GM19452 (cell line): ENCODE data around the gene SSRP1.
A peak's percentile ranks its signal among the peaks of the same experiment; 100 is the strongest.
"Not testable (repeated sequence)": the region's sequence is repeated elsewhere in the genome, so short reads cannot be mapped to it uniquely, and the experiment has no call there.

ENCODE experiments used
- ATAC-seq: cut with Tn5 transposase; IDR thresholded peaks from one replicate; pipeline ENCODE4 v1.9.1; 2021; ENCODE audit not compliant: unreplicated experiment

SSRP1 gene

DNA sequence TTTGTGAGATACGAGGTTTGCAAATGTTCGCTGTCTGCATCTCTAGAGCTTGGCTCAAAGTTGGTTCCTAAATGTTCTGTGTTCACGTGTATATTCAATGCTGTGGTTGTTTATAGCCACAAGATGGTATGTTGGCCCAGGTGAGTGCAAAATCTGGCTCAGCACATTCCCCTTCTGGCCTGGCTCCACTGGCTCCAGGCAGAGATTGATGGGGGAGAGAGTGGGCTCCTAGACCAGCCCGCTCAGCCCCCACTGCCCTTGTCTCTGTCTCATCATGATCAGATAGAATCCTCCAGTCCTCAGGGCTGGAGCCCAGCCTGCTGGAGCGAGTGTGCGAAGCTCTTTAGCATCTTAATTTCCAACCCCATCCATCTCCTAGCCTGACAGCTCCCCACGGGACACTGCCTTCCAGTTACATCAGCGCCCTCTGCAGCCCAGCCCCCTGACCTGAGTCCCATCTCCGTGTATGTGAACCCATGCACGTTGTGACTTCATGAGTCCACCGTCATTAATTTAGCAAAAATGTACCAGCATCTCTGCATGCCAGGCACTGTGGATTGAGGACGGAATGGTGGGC lies 4.4 kb upstream of the SSRP1 start:
- ATAC-seq, result no peak

DNA sequence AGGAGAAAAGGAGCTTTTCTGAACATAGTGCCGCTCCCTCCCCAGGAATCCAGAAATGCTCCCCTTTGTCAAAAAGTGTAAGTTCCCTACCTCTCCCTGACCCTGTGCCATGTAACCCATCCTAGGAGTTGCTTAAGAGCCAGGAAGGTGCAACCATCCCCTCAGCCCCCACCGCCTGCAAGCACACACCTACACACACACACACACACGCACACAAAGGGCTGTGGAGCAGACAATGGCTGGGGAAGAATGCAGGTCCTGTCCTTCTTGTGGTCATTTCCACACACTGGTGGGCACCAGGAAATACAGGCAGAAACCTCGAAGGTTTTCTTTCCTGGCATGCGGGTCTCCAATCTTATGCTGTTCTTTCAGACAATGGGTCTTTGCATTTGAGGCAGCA lies 3.6 kb upstream of the SSRP1 start:
- no peak for ATAC-seq

DNA sequence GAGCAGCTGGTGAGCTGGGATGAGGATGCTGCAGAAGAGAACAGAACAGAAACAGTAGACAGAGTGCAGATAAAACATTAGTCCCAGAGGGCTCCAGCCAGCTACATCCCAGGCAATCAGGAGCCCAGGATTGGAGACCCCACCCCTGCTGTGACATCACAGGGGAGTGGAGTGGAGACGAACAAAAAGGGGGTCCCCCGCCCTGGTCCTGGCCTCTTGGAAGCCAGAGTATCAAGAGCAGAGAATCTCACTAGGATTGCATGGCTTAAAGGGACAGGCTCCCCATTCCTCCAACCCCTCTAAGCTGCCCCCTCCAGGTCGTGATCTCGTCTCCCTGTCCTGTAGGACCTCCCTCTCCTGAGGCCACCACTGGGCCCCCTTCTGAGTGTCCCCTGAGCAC lies 2.5 kb upstream of the SSRP1 start, which contains the start of gene P2RX3:
TSS of gene P2RX3 (plus strand) at position 211 of the 400 bp plus-strand sequence. CDS start 199 bp downstream, outside the sequence.
- no peak for ATAC-seq

DNA sequence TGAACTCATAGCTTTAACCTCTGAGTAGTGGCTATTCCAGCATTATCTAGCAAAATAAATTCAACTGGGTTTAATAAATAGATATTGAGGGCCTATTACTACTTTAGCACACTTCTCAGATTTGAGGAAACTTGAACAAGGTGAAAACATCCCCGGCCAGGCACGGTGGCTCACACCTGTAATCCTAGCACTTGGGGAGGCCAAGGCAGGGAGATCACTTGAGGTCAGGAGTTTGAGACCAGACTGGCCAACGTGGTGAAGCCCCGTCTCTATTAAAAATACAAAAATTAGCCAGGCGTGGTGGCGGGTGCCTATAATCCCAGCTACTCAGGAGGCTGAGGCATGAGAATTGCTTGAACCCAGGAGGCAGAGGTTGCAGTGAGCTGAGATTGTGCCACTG lies 1.2 kb upstream of the SSRP1 start:
- not testable (repeated sequence) for ATAC-seq

DNA sequence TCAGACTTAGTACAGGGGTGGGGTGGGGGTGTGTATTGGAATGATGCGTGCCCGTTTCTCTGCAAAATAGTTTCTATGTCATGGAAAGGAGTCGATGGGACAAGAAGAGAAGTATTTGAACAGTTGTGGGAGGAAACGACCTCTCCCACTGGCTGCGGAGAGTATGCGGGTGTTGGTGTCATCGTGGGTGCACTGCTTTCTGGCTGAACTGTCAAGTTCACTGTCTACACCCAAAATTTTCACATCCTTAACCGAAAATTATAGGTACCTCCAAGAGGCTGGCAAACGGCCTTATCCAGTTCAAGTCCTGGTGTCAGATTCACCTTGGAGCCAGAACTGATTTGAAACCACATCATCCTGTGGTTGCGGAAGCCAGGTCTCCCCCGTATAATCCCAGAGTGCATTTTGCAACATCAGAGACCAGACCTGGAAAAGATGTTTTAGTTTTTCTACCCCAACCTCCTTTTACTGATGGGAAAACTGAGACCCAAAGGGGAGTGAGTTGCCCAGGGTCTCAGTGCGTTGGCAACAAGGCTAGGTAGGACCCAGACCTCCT lies 497 bp upstream of the SSRP1 start:
- peak; percentile 1 for ATAC-seq

DNA sequence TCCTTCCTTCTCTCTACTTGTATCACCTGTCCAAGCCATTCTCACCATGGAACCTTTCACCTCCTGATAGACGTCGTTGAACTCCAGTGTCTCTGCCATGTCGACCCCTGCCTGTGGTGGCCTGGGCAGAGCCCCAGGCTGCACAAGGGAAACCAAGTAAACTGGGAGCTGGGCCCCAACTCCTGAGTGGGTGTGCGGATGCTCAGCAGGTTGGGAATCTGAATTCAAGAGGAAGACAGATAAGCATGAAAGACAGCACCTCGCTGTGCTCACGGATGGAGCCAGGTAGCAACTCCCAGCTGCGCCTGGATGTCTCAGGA lies 709 bp downstream of the SSRP1 start:
- ATAC-seq, result peak; percentile 2

DNA sequence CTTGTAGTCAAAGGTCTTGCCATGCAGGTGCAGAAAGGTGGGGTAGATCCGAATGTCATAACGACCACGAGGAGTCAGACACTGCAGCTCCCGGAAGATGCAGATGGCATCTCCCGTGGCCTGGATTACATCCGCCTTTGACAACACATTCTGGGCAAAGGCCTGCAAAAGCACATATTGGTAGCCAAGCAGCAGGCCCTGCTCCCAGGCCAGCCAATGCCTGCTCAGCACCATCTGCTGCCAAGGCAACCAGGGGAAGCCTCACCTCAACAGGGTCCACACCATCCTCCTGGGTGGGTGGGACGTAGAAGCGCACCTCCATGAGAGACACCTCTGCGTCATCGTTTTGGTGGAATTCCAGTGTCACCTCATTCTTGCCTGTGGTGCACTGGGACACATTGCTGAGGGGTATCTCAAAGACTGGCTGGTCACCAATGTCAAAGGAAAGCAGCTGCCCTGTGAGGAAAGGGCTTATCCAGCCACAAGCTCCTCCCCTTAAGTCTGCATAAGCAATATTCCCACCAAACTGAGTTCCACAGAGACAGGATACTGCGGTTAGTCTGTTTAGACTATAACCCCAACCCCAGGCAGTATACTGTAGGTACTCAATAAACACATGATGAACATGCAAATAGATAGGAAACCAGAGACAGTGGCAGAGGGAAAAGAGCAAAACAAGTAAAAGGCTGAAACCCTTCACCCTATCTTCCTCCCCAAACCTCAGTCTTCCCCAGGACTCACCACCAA lies 2.8 kb downstream of the SSRP1 start:
- ATAC-seq, result no peak

DNA sequence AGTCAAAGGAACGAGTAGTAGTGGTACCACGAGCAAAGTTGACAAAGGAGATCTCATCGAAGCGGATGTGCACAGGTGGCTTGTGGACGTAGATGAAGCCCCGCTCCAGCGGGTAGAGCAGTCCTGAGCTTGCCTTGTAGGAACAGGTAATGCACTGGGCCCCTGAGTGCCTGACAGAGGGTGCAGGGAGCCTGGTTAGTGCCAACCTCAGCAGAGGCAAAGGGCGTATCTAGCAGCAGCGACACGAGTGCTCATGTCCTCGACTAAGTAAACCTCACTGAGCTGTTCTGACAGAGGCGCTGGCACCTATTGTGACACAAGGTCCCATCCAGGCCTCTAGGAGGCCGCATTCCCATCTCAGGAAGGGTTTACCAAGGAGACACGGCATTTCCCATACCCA lies 4.0 kb downstream of the SSRP1 start:
- no peak for ATAC-seq

DNA sequence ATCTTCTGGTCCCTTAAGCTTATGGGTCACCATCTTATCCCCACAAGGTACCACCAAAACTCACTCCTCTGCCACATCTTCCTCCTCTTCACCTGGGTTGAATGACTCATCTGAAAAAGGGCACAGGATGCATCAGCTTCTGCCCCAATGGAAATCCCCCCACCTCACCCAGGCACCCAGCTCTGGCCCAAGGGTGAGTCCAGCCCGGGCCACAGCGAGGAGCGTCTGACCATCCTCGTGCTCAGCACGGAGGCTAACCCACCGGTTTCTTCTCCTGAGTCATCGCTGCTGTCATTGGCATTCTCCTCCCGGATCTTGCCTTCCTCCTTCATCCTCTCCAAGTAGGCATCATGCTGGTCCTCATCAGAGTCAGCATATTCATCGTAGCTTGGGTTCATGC lies 5.7 kb downstream of the SSRP1 start:
- ATAC-seq, result no peak

DNA sequence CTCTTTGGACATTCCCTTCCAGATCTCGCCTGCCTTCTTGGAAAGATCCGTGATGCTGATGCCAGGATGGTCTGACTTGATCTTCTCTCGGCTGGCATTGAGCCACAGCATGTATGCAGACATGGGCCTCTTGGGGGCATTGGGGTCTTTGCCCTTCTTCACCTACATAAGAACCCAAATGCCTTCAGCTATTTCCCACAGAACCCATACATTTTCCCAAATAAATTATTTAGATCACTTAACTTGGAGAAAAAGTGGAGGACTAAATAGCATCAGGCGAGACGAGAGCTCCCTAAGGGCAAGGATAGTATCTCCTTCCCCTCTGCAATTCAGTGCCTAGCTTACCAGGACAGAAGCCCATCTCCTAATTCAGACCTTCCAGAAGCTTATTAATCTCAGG lies 8.0 kb downstream of the SSRP1 start:
- ATAC-seq, result no peak

DNA sequence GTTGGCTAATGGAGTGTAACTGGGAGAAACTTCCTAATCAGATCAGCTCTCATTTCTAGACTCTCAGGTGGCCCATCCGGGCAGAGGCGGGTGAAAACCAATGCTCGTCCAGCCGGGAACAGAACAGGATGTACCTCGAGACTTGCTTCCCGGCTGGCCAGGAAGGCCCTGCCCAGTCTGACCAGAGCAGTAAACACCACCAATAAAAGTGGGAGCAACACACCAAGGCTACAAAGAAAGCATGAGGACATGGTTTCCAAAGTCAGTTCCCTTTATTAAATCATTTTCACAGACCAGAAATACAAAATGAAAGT lies 10.0 kb downstream of the SSRP1 start:
- ATAC-seq, result no peak

DNA sequence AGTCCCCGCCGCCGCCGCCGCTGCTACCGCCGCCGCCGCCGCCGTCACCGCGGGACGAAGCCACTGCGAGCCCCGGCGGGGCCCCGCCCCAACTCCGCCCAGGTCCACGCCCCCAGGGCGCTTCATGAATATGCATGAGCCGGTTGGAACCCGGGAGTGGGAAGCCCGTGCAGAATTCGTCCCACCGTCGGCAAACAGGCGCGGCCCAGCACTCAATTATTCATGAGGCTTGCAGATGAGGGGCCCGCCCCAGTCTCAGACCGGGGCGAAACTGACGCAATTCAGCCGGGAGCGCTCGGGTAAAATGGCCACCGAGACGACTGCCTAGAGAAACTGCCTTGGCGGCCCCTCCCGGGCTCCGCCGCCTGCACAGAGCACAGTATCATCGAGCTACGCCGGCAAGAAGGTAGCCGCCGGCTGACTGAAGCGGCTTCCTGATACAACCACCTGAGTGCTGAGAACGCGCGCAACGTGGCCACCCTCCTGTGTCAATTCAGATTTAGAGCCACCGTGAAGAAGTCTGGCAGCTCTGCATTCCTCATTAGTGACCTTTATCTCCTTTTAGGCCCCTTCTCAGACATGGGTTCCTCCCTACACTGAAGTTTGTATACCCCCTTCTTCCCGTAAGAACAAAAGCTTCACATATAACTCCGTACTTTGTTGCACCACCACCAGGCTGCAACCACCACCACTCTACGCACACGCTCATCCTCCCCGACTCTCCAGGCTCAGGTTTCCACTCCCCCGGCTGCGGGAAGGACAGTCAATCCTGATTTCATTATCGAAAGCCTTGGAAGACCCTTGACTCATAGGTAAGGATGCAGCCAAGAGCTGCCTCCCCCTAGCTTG lies 10.6 kb downstream of the SSRP1 start, which contains the start of gene TNKS1BP1:
TSS of gene TNKS1BP1 (minus strand) at position 67 of the 849 bp plus-strand sequence. CDS start 3,067 bp downstream, outside the sequence.
- peak; percentile 89 for ATAC-seq

DNA sequence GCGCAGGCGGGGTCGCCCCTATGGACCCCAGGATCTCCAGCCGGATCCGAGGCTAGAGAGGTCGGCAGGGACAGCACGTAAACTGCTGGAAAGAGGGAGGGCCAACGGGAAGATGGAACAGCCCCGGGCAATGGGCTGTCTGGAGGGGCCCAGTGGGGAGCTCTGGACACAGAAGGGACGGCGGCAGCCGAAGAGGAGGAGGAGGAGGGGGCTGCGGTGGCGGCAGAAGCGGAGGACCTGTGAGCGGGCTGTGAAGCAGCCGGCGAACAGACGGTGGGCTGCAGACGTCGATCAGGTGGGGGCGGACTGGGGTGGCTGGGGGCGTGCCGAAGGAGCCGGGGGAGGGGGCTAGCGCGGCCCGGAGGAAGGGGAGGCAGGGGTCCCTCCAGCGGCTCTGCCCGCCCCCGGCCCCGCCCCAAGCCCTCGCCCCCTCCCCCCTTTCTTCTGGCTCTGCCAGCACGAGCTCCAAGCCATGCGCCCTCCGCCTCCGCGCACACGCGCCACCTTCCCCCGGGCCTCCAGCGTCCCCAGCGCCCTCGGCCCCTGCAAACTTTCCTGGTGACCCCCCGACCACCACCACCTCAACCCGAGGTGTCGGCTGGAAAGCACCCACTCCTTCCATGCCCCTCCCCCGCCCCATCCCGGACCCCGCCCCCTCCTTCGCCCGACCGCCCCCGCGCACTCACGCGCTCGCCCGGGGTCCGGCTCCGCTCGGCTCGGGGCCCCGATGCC lies 11.4 kb downstream of the SSRP1 start:
- ATAC-seq, result no peak

DNA sequence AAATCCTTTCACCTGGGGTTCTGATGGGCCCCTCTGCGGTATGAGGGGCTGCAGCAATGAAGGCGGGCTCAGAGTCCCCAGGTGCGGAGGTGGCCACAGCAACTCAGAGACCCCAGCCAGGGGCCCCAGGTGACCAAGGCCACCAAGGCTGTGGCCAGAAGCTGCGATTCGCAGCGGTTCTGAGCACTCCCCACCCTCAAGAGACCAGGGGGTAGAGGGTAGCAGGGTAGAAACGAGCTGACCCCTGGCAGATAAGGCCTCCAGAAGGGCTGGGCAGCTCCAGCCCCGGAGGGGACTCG lies 11.9 kb downstream of the SSRP1 start:
- ATAC-seq, result no peak

DNA sequence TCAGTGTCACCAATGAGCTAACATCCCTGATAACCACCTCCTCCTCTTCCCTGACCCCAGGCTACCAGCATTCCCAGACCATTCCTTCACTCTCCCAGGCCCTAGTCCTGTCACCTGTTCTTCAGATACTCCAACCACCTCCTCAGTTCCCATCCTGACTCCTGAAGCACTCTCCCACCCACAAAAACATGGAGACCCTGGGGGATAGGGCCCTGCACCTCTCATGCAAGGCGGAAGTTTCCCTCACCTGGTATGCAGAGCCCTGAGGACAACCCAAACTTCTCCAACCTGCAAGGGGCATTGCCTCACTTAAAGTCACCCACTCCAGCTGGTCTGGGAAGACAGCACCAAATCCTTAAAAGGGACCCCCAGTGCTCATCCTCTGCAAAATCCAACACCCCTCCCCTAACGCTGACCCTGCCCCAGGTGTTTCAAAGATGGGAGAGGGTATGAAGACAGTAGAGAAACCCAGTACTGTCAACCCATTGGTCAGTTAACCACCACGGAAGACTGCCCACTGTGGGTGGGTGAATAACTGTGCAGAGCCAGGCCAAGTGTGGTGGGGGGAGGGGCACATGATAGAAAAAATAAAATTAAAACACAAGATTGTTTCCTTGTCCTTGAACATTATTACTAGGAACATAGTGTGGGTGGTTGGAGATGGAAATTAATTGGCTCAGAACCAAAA lies 12.4 kb downstream of the SSRP1 start:
- ATAC-seq, result no peak

DNA sequence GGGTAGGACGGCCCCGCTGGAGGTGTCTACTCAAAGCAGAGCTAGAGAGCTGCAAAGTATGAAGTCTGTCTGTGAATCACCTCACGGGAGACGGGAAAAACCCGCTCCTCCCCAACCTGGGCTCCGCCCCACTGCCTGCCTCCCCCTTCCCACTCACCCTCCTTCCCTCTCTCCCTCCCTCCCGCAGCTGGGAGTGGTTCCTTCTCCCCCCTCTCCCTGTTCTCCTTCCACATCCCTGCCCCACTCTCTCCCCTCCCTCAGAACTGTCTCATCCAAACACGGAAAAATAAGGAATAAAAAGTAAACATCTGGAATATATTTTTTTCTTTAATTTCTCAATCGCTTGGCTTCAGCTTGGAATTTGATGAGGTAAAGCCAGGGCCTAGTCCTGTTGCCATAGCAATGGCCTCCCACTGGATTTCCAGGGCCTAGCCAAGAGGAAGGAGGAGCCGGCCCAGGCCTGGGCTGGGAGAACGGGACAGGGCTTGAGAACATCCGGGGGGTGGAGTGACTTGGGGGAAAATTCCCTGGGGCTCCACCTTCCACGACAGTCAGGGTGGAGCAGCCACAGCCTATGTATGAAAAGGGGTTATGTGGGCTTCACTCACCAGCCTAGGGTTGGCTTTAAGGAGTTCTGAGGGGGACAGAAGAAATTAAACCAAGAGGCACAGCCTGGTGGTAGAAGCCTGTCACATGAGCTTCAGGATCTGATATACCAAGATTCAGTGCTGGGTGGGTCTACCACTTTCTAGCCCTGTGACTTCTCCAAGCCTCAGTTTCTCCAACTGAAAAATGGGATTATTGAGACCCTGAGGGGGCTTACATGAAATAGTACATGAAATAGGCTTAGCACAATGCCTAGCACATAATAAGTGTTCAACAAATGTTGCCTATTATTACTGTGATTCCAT lies 13.2 kb downstream of the SSRP1 start:
- ATAC-seq, result no peak

DNA sequence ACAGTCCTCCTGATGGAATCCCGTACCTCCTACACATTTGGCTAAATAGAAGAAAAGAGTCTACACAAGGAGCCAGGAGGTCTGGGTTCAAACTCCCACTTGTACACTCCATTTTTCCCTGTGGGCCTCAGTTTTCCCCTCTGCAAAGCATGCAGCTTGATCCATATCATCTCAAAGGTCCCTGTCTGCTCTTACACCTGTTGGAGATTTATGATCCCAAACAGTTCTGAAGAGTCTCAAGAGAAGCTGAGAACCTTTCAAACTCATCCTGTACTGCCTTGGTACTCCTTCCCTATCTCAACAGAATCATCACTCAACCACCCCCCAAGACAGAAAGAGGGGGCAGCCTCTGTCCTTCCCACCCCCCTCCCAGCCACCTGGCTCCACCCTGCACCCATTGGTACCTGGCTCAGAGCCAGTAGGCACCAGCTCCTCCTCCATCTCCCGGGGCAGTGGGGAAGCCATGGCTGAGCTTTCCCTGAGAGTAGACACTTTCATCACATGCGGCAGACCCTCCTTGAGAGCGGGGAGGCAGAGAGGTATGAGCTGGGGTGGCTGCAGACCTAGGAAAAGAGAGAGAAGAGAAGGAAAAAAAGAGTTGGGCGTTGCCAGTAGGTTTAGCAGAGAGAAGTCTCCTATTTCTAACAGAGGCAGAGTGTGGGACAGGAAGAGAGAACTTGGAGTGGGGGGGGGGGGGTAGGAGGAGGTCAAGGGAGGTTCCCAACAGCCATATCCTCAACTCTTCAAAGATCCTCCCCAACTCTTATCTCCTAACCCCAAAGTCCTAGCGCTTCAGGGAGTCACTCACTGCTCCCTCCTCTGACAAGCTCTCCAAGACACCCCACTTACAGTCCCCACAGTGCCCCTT lies 14.1 kb downstream of the SSRP1 start:
- ATAC-seq, result no peak

DNA sequence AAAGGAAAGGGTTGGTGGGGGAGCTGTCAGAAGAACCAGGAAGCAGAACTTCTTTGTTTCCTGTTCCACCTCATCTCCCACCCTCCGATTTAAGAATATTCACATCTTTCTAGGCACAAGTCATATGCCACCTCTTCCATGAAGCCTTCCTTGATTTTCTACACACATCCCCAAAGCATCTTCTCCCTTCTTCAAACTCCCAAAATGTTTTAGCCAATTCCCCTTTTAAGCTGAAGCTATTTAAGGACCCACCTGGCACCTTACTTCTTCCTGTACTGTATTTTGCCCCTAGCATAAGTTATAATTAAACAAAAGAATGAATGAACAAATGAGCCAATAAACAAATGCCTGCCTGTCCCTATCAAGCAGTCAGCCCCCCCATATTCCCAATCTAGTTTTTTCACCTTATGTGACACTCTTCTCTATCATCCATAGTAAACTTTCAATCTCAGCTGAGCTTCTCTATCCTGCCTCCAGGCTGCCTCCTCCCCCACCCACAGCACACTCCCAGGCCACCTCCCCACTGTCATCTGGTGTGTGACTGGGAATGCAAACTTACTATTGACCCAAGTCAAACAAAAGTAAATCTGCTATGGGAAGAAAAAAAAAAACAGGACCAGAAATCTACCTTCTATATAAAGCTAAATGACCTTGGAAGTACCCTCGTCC lies 14.8 kb downstream of the SSRP1 start:
- no peak for ATAC-seq
